Measurements from ENCODE around the gene LIMK1.

DNA sequence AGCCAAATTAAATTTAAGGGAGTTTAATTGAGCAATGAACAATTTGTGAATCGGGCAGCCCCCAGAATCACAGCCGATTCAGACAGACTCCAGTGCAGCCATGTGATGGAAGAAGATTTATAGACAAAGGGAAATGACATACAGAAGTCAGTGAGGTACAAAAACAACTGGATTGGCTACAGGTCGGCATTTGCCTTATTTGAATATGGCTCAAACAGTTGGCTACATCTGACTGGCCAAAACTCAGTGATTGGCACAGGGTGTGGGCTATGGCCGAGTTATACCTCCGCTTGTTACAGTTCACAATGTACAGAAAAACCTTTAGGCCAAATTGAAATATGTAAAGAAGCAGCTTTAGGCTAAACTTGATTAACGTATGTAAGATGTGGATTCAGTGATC, 59.8 kb downstream of the LIMK1 start:
- TF ChIP-seq, protein P1, sequence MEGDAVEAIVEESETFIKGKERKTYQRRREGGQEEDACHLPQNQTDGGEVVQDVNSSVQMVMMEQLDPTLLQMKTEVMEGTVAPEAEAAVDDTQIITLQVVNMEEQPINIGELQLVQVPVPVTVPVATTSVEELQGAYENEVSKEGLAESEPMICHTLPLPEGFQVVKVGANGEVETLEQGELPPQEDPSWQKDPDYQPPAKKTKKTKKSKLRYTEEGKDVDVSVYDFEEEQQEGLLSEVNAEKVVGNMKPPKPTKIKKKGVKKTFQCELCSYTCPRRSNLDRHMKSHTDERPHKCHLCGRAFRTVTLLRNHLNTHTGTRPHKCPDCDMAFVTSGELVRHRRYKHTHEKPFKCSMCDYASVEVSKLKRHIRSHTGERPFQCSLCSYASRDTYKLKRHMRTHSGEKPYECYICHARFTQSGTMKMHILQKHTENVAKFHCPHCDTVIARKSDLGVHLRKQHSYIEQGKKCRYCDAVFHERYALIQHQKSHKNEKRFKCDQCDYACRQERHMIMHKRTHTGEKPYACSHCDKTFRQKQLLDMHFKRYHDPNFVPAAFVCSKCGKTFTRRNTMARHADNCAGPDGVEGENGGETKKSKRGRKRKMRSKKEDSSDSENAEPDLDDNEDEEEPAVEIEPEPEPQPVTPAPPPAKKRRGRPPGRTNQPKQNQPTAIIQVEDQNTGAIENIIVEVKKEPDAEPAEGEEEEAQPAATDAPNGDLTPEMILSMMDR (IDR thresholded peaks at IDR 0.05; ENCODE audit: insufficient read depth, low read length, poor library complexity, severe bottlenecking): no peak
- TF ChIP-seq EZH2phosphoT487 (conservative IDR thresholded peaks at IDR 0.05; ENCODE audit: low read length): no peak
